ENCODE measurements around the gene RNF31.
A peak's percentile ranks its signal among the peaks of the same experiment; 100 is the strongest.

Gene RNF31

DNA sequence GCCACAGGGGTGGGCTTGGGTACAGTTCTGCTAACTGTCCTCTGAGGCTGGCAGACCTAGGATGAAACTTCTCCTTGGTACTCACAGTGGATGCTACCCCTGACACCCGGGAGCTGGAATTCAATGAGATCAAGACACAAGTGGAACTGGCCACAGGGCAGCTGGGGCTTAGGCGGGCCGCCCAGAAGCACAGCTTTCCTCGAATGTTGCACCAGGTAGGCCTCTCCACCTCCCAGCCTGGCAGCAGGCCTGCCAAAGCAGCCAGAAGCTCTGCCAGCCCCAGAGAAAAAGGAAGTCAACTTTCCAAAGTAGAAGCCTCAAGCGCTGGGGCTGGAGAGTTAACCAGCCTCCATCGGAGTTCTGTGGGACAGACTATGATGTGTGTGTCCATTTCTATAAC, 30.1 kb upstream of the RNF31 start:
- no peak for DNase-seq

DNA sequence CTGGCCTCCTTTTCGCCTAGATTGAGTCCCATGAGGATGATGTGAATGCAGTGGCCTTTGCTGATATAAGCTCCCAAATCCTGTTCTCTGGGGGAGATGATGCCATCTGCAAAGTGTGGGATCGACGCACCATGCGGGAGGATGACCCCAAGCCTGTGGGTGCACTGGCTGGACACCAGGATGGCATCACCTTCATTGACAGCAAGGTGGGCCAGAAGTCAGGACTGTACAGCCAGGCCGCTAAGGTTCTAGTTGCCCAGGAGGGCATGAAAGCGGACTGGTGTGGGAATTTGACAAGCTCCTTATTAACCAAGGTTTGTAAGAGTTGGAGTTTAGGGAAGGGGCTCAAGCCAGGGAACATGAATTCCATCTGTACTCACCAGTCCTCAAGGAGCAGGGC, 27.6 kb upstream of the RNF31 start:
- no peak for DNase-seq

DNA sequence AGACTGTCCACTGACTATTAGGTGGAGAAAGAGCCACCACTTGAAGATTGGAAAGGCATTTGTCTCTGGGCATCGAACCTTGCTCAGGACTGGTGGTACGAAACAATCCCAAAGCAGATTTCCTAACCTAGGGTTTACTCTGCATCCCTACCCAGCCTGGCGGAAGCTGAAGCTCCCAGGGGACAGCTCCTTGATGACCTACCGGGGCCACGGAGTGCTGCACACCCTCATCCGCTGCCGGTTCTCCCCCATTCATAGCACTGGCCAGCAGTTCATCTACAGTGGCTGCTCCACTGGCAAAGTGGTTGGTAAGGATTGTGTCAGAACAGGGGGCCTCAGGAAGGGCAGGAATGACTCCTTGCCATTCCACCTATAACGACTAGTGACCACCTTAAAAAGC, 26.1 kb upstream of the RNF31 start:
- DNase-seq = no peak

DNA sequence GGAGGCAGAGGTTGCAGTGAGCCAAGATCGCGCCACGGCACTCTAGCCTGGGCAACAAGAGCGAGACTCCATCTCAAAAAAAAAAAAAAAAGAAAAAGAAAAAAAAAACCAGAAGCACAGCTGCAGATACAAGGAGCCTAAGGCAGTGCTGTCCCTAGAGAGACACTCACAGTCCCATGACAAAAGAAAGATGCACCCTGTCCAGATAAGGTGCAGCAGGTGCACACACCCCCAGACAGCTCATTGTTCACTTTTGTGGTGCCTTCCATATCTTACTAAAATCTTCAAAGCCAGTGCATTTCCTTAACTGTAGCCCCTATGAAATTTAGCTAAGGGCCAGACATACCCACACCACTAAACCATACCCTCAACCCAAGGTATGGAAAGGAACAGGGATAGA, 24.9 kb upstream of the RNF31 start:
- no peak for DNase-seq

DNA sequence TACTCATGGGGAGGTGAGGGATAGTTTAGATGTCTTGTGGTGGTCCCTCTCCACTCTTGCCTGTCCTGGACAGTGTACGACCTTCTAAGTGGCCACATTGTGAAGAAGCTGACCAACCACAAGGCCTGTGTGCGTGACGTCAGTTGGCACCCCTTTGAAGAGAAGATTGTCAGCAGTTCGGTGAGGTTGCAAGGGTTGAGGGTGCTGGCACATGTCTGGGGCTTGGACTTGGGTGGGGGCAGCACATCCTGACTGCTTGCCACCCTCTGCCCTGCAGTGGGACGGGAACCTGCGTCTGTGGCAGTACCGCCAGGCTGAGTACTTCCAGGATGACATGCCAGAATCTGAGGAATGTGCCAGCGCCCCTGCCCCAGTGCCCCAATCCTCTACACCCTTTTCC, 24.4 kb upstream of the RNF31 start:
- no peak for DNase-seq

DNA sequence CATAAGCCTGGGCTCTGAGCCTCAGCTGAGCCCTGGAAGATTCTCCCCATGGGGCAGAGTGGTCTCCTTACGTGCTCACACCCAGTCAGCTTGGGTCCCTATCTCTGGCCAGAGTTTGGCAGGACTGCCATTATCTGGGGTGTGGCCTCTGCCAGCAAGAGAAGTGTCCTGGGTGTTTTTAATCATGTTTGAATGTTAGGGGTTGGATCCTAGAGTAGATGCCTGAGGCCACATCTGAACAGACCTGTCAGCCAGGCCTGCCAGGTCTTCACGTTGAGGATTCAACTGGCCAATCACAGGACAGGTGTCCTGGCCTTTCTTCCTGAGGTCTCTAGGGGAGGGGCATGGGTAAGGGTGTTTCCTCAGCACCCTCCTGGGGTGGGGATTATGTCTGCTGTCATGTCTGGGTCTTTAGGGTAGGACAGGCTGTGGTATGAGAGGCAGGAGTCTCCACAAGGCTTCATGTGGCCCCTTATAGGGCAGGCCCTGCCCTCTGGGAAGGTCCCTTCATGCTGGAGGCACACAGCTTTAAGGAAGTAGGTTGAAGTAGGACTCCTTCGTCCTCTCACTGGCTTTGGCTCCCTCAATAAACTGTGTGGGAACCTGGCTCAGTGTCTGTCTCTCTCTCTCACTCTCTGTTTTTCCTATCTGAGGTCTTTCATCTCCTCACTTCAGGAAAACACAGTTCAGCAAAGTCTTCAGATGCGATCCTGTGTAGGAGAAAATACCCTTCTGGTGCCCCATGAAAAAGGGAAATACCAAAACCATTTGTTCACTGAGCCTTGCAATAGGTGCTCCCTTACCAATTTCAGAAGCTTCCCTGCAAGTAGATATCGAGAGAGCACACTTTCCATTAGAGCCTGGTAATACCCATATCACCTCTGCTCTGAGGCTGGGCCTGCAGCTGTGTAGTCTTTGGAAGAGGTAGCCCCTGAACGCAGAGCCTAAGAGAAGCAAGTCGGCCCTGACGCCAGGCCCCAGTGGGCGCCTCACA, 23.6 kb upstream of the RNF31 start:
- no peak for DNase-seq

DNA sequence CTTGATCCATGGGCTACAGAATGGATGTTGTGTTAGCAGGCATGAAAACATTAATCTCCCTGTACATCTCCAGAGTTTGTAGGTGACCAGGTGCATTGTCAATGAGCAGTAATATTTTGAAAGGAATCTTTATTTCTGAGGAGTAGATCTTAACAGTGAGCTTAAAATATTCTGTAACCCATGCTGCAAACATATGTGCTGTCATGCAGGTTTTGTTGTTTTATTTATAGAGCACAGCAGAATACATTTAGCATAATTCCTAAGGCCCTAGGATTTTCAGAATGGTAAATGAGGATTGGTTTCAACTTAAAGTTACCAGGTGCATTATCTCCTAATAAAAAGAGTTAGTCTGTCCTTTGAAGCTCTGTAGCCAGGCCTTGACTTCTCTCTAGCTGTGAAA, 20.4 kb upstream of the RNF31 start:
- DNase-seq = no peak

GRCh38 chr14:24127673-24128072, 19.6 kb upstream of the RNF31 start:
- no peak for DNase-seq

DNA sequence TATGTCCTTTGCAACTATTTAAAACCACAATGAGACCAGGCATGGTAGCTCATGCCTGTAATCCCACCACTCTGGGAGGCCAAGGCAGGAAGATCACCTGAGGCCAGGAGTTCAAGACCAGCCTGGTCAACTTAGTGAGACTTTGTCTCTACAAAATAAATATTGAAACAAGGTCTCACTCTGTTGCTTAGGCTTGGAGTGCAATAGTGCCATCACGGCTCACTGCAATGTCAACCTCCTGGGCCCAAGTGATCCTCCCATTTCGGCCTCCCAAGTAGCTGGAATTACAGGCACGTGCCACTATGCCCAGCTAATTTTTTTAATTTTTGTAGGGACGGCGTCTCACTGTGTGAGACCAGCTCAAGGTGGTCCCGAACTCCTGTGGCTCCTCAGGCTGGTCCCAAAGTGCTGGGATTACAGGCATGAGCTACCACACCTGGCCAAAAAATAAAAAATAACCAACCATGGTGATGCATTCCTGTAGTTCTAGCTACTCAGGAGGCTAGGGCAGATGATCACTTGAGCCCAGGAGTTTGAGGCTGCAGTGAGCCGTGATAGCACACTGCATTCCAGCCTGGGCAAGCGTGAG, 17.8 kb upstream of the RNF31 start:
- DNase-seq = no peak

DNA sequence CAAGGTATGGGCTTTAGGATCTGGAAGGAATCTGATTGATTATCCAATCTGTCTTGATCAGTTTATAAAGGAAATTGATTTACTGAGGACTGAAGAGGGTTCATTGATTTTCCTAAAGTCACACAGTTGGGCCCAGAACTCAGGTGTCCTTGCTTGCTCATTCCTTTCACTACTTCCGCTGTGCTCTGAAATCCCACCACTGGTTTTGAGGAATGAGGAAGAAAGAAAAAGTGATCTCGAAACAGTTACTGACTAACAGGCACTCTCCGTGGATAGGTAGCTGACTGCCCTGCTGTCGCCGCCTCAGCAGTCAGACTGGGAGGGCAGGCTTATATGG, 16.9 kb upstream of the RNF31 start, which contains the start of gene FITM1:
FITM1 (plus strand) TSS at position 280 of the 337 bp plus-strand sequence. CDS start 905 bp downstream, outside the sequence.
- no peak for DNase-seq

- DNase-seq = no peak
Observed at GRCh38 chr14:24130717-24131548, 16.4 kb upstream of the RNF31 start.

GRCh38 chr14:24131549-24131966, 15.7 kb upstream of the RNF31 start:
- no peak for DNase-seq

- no peak for DNase-seq
Observed at GRCh38 chr14:24132061-24132685, 15.1 kb upstream of the RNF31 start.

DNA sequence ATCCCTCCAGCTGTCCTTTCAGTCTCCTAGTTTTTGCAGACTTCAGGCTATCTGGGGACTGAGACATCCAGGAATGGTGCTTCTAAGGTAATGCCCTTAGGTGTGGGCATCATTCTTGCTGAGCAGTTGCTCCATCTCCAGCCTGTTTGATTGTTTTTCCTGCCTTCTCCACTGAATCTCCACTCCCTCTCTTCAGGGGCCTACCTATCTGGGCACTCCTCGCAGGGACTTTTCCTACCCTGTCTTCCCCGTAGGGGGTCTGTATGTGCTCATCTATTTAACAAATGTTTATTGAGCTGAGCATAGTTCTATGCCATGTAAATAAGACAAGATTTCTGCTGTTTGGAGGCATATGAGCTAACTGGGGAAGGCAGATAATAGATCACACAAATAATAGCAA, 14.3 kb upstream of the RNF31 start:
- no peak for DNase-seq

- DNase-seq = no peak
Observed at GRCh38 chr14:24133735-24134134, 13.6 kb upstream of the RNF31 start.

DNA sequence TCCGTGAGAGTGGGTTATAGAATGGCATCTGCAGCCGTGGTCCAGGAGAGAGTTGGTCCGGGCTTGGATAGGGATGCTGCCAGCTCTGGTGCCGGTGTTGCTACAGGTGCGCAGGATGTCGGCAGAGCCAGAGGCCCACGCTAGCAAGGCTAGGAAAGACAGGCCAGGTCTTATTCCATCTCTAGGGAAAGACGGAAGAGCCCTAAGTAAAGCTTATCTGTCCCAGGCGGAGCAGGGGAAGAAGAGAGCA, 11.8 kb upstream of the RNF31 start:
- no peak for DNase-seq

- DNase-seq = peak; percentile 95
Observed at GRCh38 chr14:24135834-24136683, 11.2 kb upstream of the RNF31 start, which contains the start of gene PSME1. Gene PSME1, plus strand, starts transcription at chr14:24136194. Its CDS starts 69 bp downstream, at chr14:24136263.

DNA sequence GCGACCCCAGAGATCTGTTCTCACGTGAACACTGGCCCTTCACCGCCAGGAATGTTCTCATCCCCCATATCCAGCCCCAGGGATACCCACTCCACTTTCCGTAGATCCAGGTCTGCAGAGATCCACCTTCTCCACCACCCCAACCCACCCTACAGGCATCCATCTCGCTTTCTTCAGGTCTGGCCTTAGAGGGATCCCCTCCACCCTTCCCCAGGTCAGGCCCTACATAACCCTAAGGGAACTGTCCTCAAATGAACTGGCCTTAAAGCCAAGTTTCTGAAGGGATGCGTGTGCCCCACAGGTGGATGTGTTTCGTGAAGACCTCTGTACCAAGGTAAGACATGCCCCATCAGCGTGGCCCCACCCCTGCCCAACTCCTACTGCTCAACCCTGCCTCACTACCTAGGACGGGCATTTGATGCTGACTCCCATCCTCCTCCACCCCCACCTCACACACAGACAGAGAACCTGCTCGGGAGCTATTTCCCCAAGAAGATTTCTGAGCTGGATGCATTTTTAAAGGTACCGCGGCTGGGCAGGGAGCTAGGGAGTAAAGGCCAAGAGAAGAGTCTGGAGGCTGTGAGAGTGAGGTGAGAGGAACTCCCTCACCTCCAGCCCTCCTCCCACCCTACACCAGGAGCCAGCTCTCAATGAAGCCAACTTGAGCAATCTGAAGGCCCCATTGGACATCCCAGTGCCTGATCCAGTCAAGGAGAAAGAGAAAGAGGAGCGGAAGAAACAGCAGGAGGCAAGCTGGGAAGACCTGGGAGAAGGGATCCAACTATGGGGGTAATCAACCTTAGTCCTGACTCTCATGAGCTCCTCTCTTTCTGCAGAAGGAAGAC, 10.4 kb upstream of the RNF31 start:
- no peak for DNase-seq

GRCh38 chr14:24137529-24138395, 9.5 kb upstream of the RNF31 start:
- DNase-seq = no peak

Data from activated CD4-positive, alpha-beta T cell treated with anti-CD3 and anti-CD28 coated beads, Interleukin-2, amount 50 U/mL, for 16 hours (primary cell).